ENCODE measurements around the gene WDR43.

DNA sequence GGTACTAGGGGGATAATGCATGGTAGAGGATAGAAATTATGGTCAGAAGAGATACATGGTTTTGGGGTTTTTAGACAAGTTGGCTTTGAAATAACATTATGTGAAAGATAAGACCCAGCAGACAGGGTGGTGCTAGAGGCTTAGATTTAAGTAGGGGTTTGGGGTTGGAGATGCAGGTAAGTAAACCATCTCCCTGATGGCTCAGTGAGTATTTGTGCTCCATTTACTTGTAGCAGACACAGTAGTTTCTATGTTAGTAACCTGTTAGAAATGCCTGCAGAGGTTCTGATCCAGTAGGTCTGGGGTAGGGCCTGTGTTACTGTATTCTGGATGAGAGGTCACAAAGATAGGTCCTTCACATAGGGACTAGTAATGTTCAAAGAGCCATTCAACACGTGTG lies 13.7 kb downstream of the WDR43 start:
- TF ChIP-seq, protein P1, sequence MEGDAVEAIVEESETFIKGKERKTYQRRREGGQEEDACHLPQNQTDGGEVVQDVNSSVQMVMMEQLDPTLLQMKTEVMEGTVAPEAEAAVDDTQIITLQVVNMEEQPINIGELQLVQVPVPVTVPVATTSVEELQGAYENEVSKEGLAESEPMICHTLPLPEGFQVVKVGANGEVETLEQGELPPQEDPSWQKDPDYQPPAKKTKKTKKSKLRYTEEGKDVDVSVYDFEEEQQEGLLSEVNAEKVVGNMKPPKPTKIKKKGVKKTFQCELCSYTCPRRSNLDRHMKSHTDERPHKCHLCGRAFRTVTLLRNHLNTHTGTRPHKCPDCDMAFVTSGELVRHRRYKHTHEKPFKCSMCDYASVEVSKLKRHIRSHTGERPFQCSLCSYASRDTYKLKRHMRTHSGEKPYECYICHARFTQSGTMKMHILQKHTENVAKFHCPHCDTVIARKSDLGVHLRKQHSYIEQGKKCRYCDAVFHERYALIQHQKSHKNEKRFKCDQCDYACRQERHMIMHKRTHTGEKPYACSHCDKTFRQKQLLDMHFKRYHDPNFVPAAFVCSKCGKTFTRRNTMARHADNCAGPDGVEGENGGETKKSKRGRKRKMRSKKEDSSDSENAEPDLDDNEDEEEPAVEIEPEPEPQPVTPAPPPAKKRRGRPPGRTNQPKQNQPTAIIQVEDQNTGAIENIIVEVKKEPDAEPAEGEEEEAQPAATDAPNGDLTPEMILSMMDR (conservative IDR thresholded peaks at IDR 0.05; ENCODE audit: low read depth, low read length), result no peak
- TF ChIP-seq EZH2 (IDR thresholded peaks at IDR 0.05; ENCODE audit: low read length, unreplicated experiment) (no peak), EZH2phosphoT487 (IDR thresholded peaks at IDR 0.05; ENCODE audit: borderline replicate concordance, low read length) (no peak)

All from PC-3 (cell line).